Left ventricle myocardium inferior (tissue), 1 donor: ENCODE measurements around the gene BBC3. TPM values are rescaled to one million over a fixed set of nuclear protein-coding genes. Genes with fewer than 3 reads are reported as not detected.

Experiments used
- DNase-seq: peaks from one replicate; pipeline ENCODE4 v3.0.0-alpha.2; 2020
- H3K27ac ChIP-seq: fragments of 200-600 bp; replicated peaks from 2 replicates; pipeline ENCODE4 v1.8.0; 2021
- H3K27me3 ChIP-seq: fragments of 200-600 bp; 2 replicates; pipeline ENCODE4 v1.8.0; 2021; ENCODE audit warnings: low read depth
- H3K36me3 ChIP-seq: fragments of 200-600 bp; 2 replicates; pipeline ENCODE4 v1.8.0; 2021
- H3K4me1 ChIP-seq: fragments of 200-600 bp; 2 replicates; pipeline ENCODE4 v1.8.0; 2021
- H3K4me3 ChIP-seq: fragments of 200-600 bp; 2 replicates; pipeline ENCODE4 v1.8.0; 2021; ENCODE audit warnings: mild to moderate bottlenecking, moderate library complexity
- H3K9me3 ChIP-seq: fragments of 200-600 bp; replicated peaks from 2 replicates; pipeline ENCODE4 v1.8.0; 2021
- CTCF ChIP-seq: fragments of 200-600 bp; IDR thresholded peaks from 2 replicates; pipeline ENCODE4 v1.8.0; 2021; ENCODE audit warnings: antibody characterized with exemption, mild to moderate bottlenecking, borderline replicate concordance
- intact Hi-C: fragments of 100-400 bp; cut with micrococcal nuclease; formaldehyde crosslinking; loops from one replicate; pipeline ENCODE4 v1.11.0; 2022
- total RNA-seq: library from RNA; stranded (reverse); fragmentation: NEBNext Ultra II Directional; extraction: Animal tissue kit (Norgen Biotek cat#: 25700); gene quantifications from one replicate; pipeline ENCODE4 v1.2.1, GENCODE V29; 2021
- donor health status: DM: no; HTN: yes; CAD: no; lungs with severe emphysema.

The BBC3 gene
- total RNA-seq, 1 donor from 2014 or later = 3.9 TPM

GRCh38 chr19:47197141-47197540 is 33.9 kb downstream of the BBC3 start:
- no peak overlapping the region for H3K27ac ChIP-seq
- intact Hi-C loops = no loop called here
- no peak for DNase-seq
- no peak for TF ChIP-seq CTCF
- H3K4me3 ChIP-seq = no peak overlapping the region
- no peaks in the 10 kb centered on the region for H3K9me3 ChIP-seq
- H3K36me3 ChIP-seq = peaks cover 36% of the 10 kb centered on the region
- H3K4me1 ChIP-seq = no peaks in the 10 kb centered on the region
- H3K27me3 ChIP-seq = no peaks in the 10 kb centered on the region

- H3K36me3 ChIP-seq = peaks cover 32% of the 10 kb centered on the region
- peaks cover 9% of the 10 kb centered on the region for H3K4me1 ChIP-seq
- no peak for TF ChIP-seq CTCF
- H3K27ac ChIP-seq = no peak overlapping the region
- DNase-seq = no peak
- intact Hi-C loops = no loop called here
- no peaks in the 10 kb centered on the region for H3K9me3 ChIP-seq
- no peaks in the 10 kb centered on the region for H3K27me3 ChIP-seq
- H3K4me3 ChIP-seq = no peak overlapping the region
These were observed 35.6 kb downstream of the BBC3 start for GRCh38 chr19:47195434-47195833.

GRCh38 chr19:47190167-47190727 is 40.8 kb downstream of the BBC3 start:
- Histone ChIP-seq H3K36me3 (peaks cover 5% of the 10 kb centered on the region), H3K4me1 (peaks cover 22% of the 10 kb centered on the region)
- peak; percentile 21 for DNase-seq

GRCh38 chr19:47188507-47189033 is 42.4 kb downstream of the BBC3 start:
- no peak for DNase-seq
- TF ChIP-seq CTCF = no peak
- no peak overlapping the region for H3K4me3 ChIP-seq
- intact Hi-C loops = no loop called here
- H3K27ac ChIP-seq = no peak overlapping the region
- no peaks in the 10 kb centered on the region for H3K9me3 ChIP-seq
- no peaks in the 10 kb centered on the region for H3K36me3 ChIP-seq
- no peaks in the 10 kb centered on the region for H3K27me3 ChIP-seq
- peaks cover 27% of the 10 kb centered on the region for H3K4me1 ChIP-seq

More at GRCh38 chr19:47190167-47190727, 40.8 kb downstream of the BBC3 start:
- Histone ChIP-seq H3K27ac (peak overlapping the region; percentile 77), H3K27me3 (no peaks in the 10 kb centered on the region), H3K4me3 (peak overlapping the region; percentile 27), H3K9me3 (no peaks in the 10 kb centered on the region)
- intact Hi-C loops = no loop called here
- no peak for TF ChIP-seq CTCF

GRCh38 chr19:47187797-47188196 is 43.2 kb downstream of the BBC3 start:
- DNase-seq = no peak
- Histone ChIP-seq H3K4me3 (no peak overlapping the region), H3K4me1 (peaks cover 35% of the 10 kb centered on the region), H3K27ac (no peak overlapping the region), H3K36me3 (no peaks in the 10 kb centered on the region), H3K9me3 (no peaks in the 10 kb centered on the region), H3K27me3 (no peaks in the 10 kb centered on the region)
- TF ChIP-seq CTCF = no peak
- intact Hi-C loops = no loop called here
